ENCODE data around the gene SLC29A1. TPM values are rescaled to one million over a fixed set of nuclear protein-coding genes. Genes with fewer than 3 reads are reported as not detected.

SLC29A1 gene
- total and polyA plus RNA-seq, 9 of the 15 experiments (the other 6 are each of a cell fraction or from before 2014, with no cell fraction given) = 18.9 to 170 (median 57.7) TPM

DNA sequence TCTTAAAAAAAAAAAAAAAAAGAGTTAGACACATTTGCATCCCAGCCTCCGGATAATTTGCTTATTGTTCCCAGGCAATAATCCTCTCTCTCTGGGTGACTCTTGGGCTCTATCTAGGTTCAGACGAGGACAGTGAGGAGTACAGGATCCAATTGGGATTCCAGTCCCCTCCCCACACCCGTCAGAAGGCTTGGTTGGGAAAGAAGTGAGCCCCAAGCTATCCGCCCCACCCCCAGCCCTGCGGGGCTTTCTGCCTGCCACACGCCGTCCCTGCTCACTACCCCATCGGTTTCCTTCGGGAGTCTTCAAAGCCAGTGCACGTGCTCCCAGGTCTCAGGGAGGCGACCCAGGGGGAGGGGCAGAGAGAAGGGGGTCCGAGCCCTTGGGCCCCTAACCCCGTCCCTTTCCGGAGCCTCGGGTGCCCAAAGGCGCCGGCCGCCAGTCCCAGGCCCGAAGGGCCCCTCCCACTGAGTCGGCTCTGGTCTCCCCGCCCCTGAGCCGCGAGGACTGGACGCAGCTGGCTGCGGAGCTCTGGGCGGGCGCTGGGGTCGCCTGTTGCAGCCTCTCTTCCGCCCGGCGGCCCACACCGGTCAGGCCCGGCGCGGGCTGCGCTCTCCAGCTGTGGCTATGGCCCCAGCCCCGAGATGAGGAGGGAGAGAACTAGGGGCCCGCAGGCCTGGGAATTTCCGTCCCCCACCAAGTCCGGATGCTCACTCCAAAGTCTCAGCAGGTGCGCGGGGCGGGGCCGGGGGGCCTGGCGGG lies 4.2 kb upstream of the SLC29A1 start (continued):
- TF ChIP-seq TAF15 (IDR thresholded peaks at IDR 0.05; ENCODE audit: low read depth, low read length) = no peak
- no peak for TF ChIP-seq CHCHD3 (CRISPR knock-in tag; IDR thresholded peaks at IDR 0.05)
- 0 out of 2 replicates have a peak, but pooled peaks have one; percentile 30 for TF ChIP-seq ZSCAN29 (IDR thresholded peaks at IDR 0.05)
- no peak for TF ChIP-seq ZNF586 (CRISPR knock-in tag; conservative IDR thresholded peaks at IDR 0.05)
- TF ChIP-seq GTF3C2 (IDR thresholded peaks at IDR 0.05; ENCODE audit: borderline replicate concordance, extremely low read depth, insufficient read length) = no peak
- peak; percentile 93 for TF ChIP-seq PCBP1 (IDR thresholded peaks at IDR 0.05; ENCODE audit: low read depth, low read length, poor library complexity, severe bottlenecking)
- TF ChIP-seq JUNB (CRISPR knock-in tag; conservative IDR thresholded peaks at IDR 0.05) = no peak
- no peak for TF ChIP-seq HMG20B (CRISPR knock-in tag; IDR thresholded peaks at IDR 0.05)
- TF ChIP-seq KDM5B (IDR thresholded peaks at IDR 0.05; ENCODE audit: insufficient replicate concordance, low read depth, low read length) = peak; percentile 32
- TF ChIP-seq PHF8 (IDR thresholded peaks at IDR 0.05; ENCODE audit: borderline replicate concordance, low read length) = peak; percentile 76; the same call in 1 of the 2 replicates
- TF ChIP-seq YY1 (IDR thresholded peaks at IDR 0.05; ENCODE audit: borderline replicate concordance in 1 of 3, control insufficient read depth in 1 of 3, extremely low read depth in 1 of 3, insufficient read depth in 3 of 3, insufficient read length in 1 of 3, insufficient replicate concordance in 2 of 3, low read depth in 1 of 3, low read length in 2 of 3) = peak in 2 of 3 experiments; percentile 23 to 39
- peak; percentile 73; the same call in 1 of the 2 replicates for TF ChIP-seq NBN (IDR thresholded peaks at IDR 0.05; ENCODE audit: low read depth)
- TF ChIP-seq ZNF277 (CRISPR knock-in tag; IDR thresholded peaks at IDR 0.05; ENCODE audit: borderline replicate concordance) = no peak
- no peak for TF ChIP-seq SRSF7 (optimal IDR thresholded peaks at IDR 0.05; ENCODE audit: low read depth, low read length)
- TF ChIP-seq THRA (IDR thresholded peaks at IDR 0.05) = no peak
- TF ChIP-seq ZBTB43 (CRISPR knock-in tag; IDR thresholded peaks at IDR 0.05) = 0 out of 2 replicates have a peak, but pooled peaks have one; percentile 67
- TF ChIP-seq ZNF778 (CRISPR knock-in tag; IDR thresholded peaks at IDR 0.05) = no peak
- no peak for TF ChIP-seq GTF2B (IDR thresholded peaks at IDR 0.05; ENCODE audit: extremely low read depth, insufficient read length)
